WTC11 (cell line): ENCODE results near the gene IQSEC1. TPM values are rescaled to one million over a fixed set of nuclear protein-coding genes. Genes with fewer than 3 reads are reported as not detected.

Experiments
- ATAC-seq: fragments of 200-7000 bp; cut with Tn5 transposase; 2 replicates; pipeline ENCODE4 v1.10.0; 2021; ENCODE audit warnings: mild to moderate bottlenecking, moderate library complexity
- CTCF ChIA-PET: fragments of 300-600 bp; sonication (Branson Sonifier 250); formaldehyde crosslinking; loops from one replicate; lab custom pipeline; 2021; ENCODE audit warnings: antibody characterized with exemption; lab: Charles Lee
- POLR2A ChIA-PET: fragments of 350-600 bp; sonication (Branson Sonifier 250); formaldehyde crosslinking; loops from one replicate; lab custom pipeline; 2021; ENCODE audit warnings: antibody characterized with exemption; lab: Charles Lee
- DNase-seq: peaks from one replicate; pipeline ENCODE4 v3.0.0; 2021; ENCODE audit warnings: low spot score
- H3K27ac Mint-ChIP-seq: 2 replicates; pipeline ENCODE4 v1.8.0; 2021; ENCODE audit warnings: mixed read lengths
- H3K27me3 Mint-ChIP-seq: 2 replicates; pipeline ENCODE4 v1.8.0; 2021; ENCODE audit warnings: low read depth, mild to moderate bottlenecking, moderate library complexity, mixed read lengths
- H3K36me3 Mint-ChIP-seq: 2 replicates; pipeline ENCODE4 v1.8.0; 2021; ENCODE audit warnings: mixed read lengths
- H3K4me1 Mint-ChIP-seq: 2 replicates; pipeline ENCODE4 v1.8.0; 2022; ENCODE audit warnings: mixed read lengths
- H3K4me3 Mint-ChIP-seq: 2 replicates; pipeline ENCODE4 v1.8.0; 2021; ENCODE audit warnings: mild to moderate bottlenecking, moderate library complexity, mixed read lengths
- H3K9me3 Mint-ChIP-seq: 2 replicates; pipeline ENCODE4 v1.8.0; 2021; ENCODE audit warnings: mixed read lengths
- ATF2 ChIP-seq: sonication (generic); formaldehyde crosslinking; IDR thresholded peaks from 2 replicates; pipeline ENCODE4 v1.8.1; 2022; ENCODE audit warnings: low read depth, missing genetic modification reagents, borderline replicate concordance
- CBFB ChIP-seq: sonication (generic); formaldehyde crosslinking; IDR thresholded peaks from 2 replicates; pipeline ENCODE4 v1.8.1; 2022; ENCODE audit warnings: mild to moderate bottlenecking, low read depth, missing genetic modification reagents
- MYBL2 ChIP-seq: sonication (generic); formaldehyde crosslinking; IDR thresholded peaks from 2 replicates; pipeline ENCODE4 v1.8.1; 2023; ENCODE audit warnings: mild to moderate bottlenecking, moderate library complexity, missing genetic modification reagents
- NFYB ChIP-seq: sonication (generic); formaldehyde crosslinking; conservative IDR thresholded peaks from 2 replicates; pipeline ENCODE4 v1.8.0; 2022; ENCODE audit warnings: low read depth, missing genetic modification reagents
- PRDM15 ChIP-seq: sonication (generic); formaldehyde crosslinking; IDR thresholded peaks from 2 replicates; pipeline ENCODE4 v1.8.0; 2022; ENCODE audit warnings: missing genetic modification reagents
- ZNF671 ChIP-seq: fragments of 250-450 bp; sonication (Bioruptor Pico); IDR thresholded peaks from 2 replicates; pipeline ENCODE4 v1.8.0; 2021; ENCODE audit warnings: mild to moderate bottlenecking
- total RNA-seq: library from RNA; stranded (reverse); gene quantifications from 3 replicates; pipeline ENCODE4 v1.2.3, GENCODE V29; 2021
- TF ChIP-seq, protein P1 (sequence below): sonication (generic); formaldehyde crosslinking; IDR thresholded peaks from 2 replicates; pipeline ENCODE4 v1.8.1; 2023; ENCODE audit warnings: mild to moderate bottlenecking, missing genetic modification reagents, moderate library complexity
- TF ChIP-seq, protein P2 (sequence below): sonication (generic); formaldehyde crosslinking; IDR thresholded peaks from 2 replicates; pipeline ENCODE4 v1.8.0; 2022; ENCODE audit warnings: mild to moderate bottlenecking, missing genetic modification reagents
- TF ChIP-seq, protein P3 (sequence below): sonication (generic); formaldehyde crosslinking; IDR thresholded peaks from 2 replicates; pipeline ENCODE4 v1.8.0; 2022; ENCODE audit warnings: mild to moderate bottlenecking, missing genetic modification reagents
- TF ChIP-seq, protein P4 (sequence below): sonication (generic); formaldehyde crosslinking; conservative IDR thresholded peaks from 2 replicates; pipeline ENCODE4 v1.8.1; 2022; ENCODE audit warnings: mild to moderate bottlenecking, missing genetic modification reagents

Gene IQSEC1
- total RNA-seq, 1 experiment from 2014 or later, result 35.0 TPM

DNA sequence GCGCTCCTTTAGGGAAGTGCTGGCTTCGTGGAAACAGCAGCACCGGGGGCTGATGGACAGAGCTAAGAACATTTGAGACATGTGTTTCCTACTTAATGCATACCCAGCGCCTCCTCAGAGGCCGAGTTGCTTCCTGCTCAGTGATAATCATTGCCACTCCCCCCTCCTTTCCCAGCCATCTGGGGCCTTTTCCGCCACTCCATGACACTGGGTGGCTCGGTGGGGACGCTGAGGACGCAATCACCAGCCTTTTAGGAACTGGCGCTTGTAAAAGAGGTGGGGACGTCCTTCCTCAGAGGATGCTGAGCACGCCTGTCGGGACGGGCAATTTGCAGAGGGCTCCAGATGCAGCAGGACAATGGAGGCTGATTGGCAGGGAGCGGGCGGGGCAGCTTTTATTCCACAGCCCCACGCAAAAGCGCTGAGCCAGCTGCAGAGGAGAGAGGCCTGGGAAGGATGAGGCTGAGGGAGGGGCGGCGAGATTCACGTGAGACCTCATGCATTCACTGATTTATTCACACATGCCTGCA is 22.2 kb upstream of the IQSEC1 start:
- Mint-ChIP-seq H3K36me3 (no peaks in the 10 kb centered on the region), H3K4me1 (peaks cover 21% of the 10 kb centered on the region), H3K27me3 (no peaks in the 10 kb centered on the region), H3K27ac (no peak overlapping the region), H3K4me3 (no peak overlapping the region), H3K9me3 (no peaks in the 10 kb centered on the region)
- no peak for ATAC-seq
- DNase-seq, result no peak
- ChIA-PET CTCF (interaction anchor here (1.2 kb wide), 1 partner anchor 101 kb away, joined by 4 read pairs; no protein-coding TSS in a partner anchor), POLR2A (interaction anchor here (0.8 kb wide), 1 partner anchor 464 kb away, joined by 3 read pairs; no protein-coding TSS in a partner anchor)
- no peak for TF ChIP-seq ZNF671
- no peak for TF ChIP-seq PRDM15 (CRISPR knock-in tag)
- TF ChIP-seq ATF2 (CRISPR knock-in tag), result no peak

DNA sequence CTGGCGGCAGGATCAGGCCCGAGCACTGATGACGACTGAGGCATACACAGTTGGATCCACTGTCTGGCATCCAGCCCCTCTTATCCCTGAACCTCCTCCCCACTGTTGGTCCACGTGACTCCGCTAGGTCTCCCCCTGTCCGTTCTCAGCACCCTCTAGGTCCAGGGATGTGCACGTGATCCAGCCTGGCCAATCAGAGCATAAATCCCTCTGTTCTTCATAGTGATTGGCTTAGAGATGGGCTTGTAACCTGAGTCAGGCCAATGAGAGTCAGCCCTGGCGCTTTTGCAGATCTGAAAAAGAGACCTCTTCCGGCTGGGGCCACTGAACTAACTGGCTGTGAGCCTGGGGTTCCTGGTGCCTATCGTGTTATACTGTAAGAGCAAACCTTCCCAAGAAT is 20.5 kb upstream of the IQSEC1 start:
- ChIA-PET CTCF (interaction anchor here (1.4 to 3.4 kb wide), 11 partner anchors 14 to 426 kb away, joined by 3 to 44 read pairs (median 23); no protein-coding TSS in a partner anchor), POLR2A (no interaction called here)
- DNase-seq (no peak), ATAC-seq (peak; percentile 67)
- Mint-ChIP-seq H3K4me3 (no peak overlapping the region), H3K9me3 (no peaks in the 10 kb centered on the region), H3K27ac (no peak overlapping the region; the same call in 1 of the 2 replicates), H3K27me3 (no peaks in the 10 kb centered on the region), H3K4me1 (peaks cover 21% of the 10 kb centered on the region), H3K36me3 (no peaks in the 10 kb centered on the region)
- TF ChIP-seq, protein P1, sequence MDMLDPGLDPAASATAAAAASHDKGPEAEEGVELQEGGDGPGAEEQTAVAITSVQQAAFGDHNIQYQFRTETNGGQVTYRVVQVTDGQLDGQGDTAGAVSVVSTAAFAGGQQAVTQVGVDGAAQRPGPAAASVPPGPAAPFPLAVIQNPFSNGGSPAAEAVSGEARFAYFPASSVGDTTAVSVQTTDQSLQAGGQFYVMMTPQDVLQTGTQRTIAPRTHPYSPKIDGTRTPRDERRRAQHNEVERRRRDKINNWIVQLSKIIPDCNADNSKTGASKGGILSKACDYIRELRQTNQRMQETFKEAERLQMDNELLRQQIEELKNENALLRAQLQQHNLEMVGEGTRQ (CRISPR knock-in tag), result peak; percentile 90
- peak; percentile 63 for TF ChIP-seq NFYB
- TF ChIP-seq MYBL2 (CRISPR knock-in tag), result no peak
- TF ChIP-seq, protein P2, sequence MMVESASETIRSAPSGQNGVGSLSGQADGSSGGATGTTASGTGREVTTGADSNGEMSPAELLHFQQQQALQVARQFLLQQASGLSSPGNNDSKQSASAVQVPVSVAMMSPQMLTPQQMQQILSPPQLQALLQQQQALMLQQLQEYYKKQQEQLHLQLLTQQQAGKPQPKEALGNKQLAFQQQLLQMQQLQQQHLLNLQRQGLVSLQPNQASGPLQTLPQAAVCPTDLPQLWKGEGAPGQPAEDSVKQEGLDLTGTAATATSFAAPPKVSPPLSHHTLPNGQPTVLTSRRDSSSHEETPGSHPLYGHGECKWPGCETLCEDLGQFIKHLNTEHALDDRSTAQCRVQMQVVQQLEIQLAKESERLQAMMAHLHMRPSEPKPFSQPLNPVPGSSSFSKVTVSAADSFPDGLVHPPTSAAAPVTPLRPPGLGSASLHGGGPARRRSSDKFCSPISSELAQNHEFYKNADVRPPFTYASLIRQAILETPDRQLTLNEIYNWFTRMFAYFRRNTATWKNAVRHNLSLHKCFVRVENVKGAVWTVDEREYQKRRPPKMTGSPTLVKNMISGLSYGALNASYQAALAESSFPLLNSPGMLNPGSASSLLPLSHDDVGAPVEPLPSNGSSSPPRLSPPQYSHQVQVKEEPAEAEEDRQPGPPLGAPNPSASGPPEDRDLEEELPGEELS (CRISPR knock-in tag), result no peak
- TF ChIP-seq CBFB (CRISPR knock-in tag), result no peak
- TF ChIP-seq, protein P3, sequence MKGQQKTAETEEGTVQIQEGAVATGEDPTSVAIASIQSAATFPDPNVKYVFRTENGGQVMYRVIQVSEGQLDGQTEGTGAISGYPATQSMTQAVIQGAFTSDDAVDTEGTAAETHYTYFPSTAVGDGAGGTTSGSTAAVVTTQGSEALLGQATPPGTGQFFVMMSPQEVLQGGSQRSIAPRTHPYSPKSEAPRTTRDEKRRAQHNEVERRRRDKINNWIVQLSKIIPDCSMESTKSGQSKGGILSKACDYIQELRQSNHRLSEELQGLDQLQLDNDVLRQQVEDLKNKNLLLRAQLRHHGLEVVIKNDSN (CRISPR knock-in tag), result peak; percentile 72
- TF ChIP-seq, protein P4, sequence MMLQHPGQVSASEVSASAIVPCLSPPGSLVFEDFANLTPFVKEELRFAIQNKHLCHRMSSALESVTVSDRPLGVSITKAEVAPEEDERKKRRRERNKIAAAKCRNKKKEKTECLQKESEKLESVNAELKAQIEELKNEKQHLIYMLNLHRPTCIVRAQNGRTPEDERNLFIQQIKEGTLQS (CRISPR knock-in tag), result no peak
